ENCODE results near the gene STARD13.

The STARD13 gene

GRCh38 chr13:33277037-33277740 lies 8.4 kb downstream of the STARD13 start:
- DNase-seq (ENCODE audit: low spot score), result no peak

DNA sequence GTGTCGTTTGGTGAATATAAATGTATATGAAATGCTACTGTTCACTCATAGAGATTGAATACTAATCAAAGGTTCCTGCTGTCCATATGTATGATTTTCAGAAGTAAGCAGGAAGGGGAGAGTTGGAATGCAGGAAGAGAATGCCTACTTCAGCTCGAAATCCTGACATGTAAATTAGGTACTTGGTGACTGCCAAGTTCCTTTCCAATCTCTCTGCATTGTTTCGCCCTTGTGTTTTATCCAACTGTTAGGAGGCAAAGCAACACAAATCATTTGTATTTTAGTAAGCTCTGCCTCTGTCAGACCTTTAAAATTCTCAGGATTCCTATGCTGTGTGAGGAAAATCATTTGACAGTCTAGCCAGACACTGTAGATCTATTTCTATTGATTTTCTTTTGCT lies 9.0 kb downstream of the STARD13 start:
- DNase-seq (ENCODE audit: low spot score), result no peak

DNA sequence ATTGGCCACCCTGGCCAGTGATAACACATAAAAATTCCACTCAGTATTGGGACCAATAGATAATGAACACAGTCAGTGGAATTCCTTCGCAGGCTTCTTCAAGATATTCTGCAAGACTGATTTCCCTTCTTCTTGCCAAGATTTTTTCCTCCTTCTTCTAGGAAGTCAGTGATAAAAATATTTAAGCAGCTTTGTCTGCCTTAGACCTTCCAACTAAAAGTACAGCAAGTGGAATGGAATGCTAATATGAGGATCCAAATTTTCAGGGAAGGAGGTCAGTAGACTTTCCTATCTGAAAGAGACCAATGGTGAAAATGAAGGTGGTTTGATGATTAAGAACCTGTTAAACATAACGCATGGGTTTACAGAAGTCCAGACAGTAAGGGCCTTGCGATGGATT lies 9.6 kb downstream of the STARD13 start:
- DNase-seq (ENCODE audit: low spot score), result no peak

DNA sequence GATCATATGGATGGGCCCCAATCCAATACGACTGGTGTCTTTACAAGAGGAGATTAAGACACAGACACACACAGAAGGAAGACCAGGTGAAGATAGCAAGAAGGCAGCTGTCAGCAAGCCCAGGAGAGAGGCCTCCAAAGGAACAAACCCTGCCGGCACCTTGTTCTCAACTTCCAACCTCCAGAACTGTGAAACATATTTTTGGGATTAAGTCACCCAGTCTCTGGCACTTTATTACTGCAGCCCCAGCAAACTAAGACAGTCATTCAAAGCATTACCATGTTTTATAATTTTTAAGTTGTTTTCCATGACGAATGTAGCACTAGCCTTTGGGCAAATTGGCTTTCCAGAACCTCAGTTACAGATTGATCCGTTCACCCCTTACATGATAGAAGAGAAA lies 11.3 kb downstream of the STARD13 start:
- no peak for DNase-seq (ENCODE audit: low spot score)

- DNase-seq (ENCODE audit: low spot score), result no peak
Measured at GRCh38 chr13:33272531-33273124, 12.9 kb downstream of the STARD13 start.

- no peak for DNase-seq (ENCODE audit: low spot score)
Measured at GRCh38 chr13:33271759-33272158, 13.8 kb downstream of the STARD13 start.

GRCh38 chr13:33270895-33271538 lies 14.5 kb downstream of the STARD13 start:
- DNase-seq (ENCODE audit: low spot score), result no peak

GRCh38 chr13:33265607-33266006 lies 19.9 kb downstream of the STARD13 start:
- DNase-seq (ENCODE audit: low spot score), result no peak

DNA sequence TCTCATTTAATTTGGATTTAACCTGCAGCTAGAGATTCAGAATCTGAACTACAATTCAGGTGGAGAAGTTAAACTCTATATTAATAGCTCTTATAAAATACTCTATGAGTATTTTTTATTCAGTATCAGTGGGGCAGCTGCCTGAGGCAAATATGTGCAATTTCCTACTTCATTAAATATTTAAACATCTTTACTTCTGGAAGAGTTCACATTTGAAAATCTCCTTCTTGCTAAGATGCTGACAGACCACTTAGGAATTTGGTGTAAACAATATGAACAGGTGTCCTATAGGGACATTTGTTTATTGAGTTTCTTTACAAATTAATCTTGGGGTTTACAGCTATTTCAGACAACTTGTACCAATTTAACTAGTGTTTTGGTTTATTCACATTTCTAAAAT lies 20.4 kb downstream of the STARD13 start:
- DNase-seq (ENCODE audit: low spot score), result no peak

GRCh38 chr13:33264620-33264978 lies 21.0 kb downstream of the STARD13 start:
- DNase-seq (ENCODE audit: low spot score), result no peak

- DNase-seq (ENCODE audit: low spot score), result no peak
Measured at GRCh38 chr13:33263976-33264619, 21.5 kb downstream of the STARD13 start.

DNA sequence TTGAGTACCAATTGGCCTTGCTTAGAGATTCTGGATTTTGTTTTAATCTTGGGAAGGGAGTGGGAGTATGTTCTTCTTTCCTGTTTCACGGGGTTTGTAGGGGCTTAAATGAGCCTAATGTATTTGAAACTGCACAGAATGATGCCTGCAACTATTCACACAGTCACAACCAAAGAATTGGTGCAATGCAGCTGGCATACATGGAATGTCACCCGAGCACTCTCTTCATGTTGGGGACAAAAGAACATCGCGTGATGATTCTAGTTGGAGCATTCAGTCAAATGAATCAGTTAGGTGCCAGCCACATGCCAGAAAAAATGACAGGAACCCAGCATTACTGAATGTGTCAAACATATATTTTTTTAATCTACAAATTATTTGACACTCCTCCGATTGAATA lies 22.1 kb downstream of the STARD13 start:
- no peak for DNase-seq (ENCODE audit: low spot score)

DNA sequence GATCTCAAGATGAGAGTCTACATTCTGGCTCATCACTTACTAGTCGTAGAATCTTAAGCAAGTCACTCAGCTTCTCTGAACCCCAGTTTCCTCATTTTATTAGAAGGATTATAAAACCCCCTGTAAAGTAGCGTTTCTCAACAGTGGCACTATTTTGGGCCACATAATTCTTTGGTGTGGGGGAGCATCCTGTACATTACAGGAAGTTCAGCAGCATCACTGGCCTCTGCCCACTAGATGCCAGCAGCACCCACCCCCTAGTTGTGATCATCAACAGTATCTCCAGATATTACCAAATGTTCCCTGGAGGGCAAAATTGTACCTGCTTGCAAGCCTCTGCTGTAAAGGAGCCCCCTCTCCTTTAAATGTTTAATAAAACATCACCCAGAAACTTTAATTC lies 22.6 kb downstream of the STARD13 start:
- no peak for DNase-seq (ENCODE audit: low spot score)

- DNase-seq (ENCODE audit: low spot score), result no peak
Measured at GRCh38 chr13:33262594-33262993, 23.0 kb downstream of the STARD13 start.

GRCh38 chr13:33262062-33262487 lies 23.5 kb downstream of the STARD13 start:
- DNase-seq (ENCODE audit: low spot score), result no peak

DNA sequence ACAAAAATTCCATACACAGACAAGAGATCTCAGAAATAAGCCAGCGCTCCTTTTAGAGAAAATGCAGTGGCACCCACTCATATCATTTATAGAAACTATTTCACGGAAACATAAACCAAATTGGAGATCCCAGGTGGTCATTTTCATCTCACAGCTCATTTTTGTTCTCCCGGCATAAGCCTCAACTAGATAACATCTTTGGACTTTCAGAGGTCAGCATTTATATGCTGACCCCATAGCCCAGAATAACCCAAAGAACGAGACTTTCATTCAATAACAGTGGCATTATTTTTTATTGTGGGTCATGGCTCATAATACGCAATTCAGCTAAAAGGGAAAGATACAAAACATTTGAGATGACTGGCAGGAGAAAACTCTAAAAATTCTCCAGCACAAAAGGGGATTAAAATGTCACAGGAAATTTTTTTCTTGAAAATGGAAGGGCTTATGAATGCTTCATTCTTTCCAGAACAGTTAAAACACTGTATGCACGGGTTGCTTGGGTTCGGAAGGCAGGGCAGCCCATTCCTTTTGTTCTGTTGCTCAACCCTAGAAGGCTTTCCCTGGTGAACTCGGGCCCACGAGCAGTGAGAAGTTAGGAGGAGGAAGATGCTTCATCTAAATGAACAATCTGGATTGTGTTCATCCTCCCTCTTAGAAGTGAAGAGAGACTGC lies 24.0 kb downstream of the STARD13 start:
- no peak for DNase-seq (ENCODE audit: low spot score)

DNA sequence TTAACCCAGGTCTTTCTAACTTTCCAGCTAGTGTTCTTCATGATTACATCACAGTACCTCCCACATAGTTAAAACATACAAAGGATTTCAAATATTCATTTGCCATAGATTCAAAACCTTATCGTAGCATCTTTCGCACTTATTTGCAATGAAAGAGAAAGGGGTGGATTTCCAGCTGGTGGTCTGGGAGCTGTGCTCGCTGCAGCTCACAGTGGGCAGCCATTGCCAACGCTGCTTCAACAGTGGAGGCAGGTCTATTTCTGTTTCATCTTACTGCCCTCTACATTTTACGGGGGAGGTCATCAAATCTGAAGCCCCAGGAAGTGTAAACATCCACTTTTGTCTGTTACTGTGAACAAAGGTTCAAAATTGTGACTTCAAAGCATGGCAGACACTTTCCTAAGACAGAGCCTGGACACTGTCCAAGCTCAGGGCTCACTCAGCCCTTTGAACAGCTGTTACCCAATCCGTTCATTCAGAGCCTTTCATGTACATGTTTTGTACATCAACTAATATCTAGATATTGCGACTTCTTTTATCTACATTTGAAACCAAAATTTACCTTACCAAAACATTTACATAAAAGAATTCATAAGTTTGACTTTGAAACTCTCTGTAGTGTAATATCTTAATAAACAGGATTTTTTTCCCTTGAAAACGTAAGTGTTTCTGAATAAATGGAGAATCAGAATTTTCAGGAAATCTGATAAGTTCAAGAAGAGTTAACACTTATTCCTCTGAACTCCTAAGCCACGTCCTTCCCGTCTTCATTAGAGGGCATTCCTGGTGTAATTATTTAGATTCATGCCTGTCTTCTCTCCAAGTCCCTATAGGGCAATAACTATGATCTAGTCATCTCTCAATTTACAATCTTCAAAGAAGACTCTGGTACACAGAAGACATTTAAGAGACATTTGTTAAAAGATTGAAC lies 25.1 kb downstream of the STARD13 start:
- DNase-seq (ENCODE audit: low spot score), result no peak

DNA sequence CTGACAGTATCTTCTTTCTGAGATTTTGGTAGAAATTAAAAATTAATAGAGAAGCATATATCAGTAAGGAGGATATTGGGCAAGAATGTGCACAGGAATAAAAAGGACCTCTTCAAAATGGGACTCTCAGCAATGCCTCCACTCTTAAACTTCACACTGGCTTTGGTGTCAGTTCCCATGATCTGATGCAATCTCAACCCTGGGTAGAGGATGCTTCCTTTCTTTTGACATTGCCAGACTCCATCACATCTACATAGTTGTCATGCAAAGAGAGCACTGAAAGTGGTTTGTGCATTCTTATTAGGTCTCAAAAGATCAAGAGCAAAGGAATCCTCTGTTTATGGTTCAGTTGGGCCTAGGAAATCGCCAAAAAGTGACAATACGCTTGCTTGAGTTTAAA lies 26.3 kb downstream of the STARD13 start:
- no peak for DNase-seq (ENCODE audit: low spot score)

GRCh38 chr13:33258808-33259193 lies 26.8 kb downstream of the STARD13 start:
- DNase-seq (ENCODE audit: low spot score), result no peak

- no peak for DNase-seq (ENCODE audit: low spot score)
Measured at GRCh38 chr13:33257841-33258807, 27.4 kb downstream of the STARD13 start.
